NB4 (cell line): ENCODE measurements around the gene ZNF397.
A peak's percentile ranks its signal among the peaks of the same experiment; 100 is the strongest.

Experiments used
- MYC ChIP-seq: IDR thresholded peaks from 2 replicates; pipeline ENCODE4 v1.6.1; 2011; ENCODE audit warnings: low read depth, low read length
- POLR2A ChIP-seq: IDR thresholded peaks from 2 replicates; pipeline ENCODE4 v1.6.1; 2011; ENCODE audit warnings: mild to moderate bottlenecking; ENCODE audit not compliant: insufficient read length; ENCODE audit errors: extremely low read depth
- TF ChIP-seq, protein P1 (sequence below): IDR thresholded peaks from one replicate; pipeline ENCODE4 v1.5.1; 2012; ENCODE audit warnings: low read depth, low read length
- TF ChIP-seq, protein P2 (sequence below): IDR thresholded peaks from 2 replicates; pipeline ENCODE4 v1.6.1; 2011; ENCODE audit warnings: low read depth, low read length

DNA sequence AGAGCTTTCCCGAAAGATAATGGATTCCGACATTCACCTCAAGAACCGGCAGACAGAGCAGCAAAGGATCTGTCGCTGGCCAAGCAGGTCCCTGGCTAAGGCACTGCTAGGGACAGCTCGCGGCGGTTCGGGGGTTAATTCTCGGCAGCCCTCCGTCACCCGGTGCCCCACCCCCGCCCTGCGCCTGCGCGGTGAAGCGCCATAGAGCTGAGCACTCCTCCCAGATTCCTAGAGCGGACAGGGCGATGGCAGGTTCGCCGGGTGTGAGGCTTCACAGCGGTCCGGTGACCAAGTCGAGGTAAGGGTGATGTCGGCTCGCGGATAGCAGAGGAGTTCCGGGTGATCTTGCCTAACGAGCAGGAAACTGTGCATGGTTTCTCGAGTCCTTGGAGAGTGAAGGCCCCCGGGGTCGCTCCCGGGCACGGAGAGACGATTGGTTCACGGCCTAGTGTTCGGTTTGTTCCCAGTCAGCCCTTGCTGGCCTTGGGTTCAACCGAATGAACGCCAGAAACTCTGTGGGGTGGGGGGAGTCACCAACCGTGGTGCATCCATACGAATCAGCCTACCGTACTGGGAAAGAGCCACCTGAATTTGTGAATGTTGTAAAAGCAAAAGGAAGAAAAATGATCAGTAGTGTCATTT, 49.4 kb downstream of the ZNF397 start, which contains the start of gene ZSCAN30:
- TF ChIP-seq, protein P1, sequence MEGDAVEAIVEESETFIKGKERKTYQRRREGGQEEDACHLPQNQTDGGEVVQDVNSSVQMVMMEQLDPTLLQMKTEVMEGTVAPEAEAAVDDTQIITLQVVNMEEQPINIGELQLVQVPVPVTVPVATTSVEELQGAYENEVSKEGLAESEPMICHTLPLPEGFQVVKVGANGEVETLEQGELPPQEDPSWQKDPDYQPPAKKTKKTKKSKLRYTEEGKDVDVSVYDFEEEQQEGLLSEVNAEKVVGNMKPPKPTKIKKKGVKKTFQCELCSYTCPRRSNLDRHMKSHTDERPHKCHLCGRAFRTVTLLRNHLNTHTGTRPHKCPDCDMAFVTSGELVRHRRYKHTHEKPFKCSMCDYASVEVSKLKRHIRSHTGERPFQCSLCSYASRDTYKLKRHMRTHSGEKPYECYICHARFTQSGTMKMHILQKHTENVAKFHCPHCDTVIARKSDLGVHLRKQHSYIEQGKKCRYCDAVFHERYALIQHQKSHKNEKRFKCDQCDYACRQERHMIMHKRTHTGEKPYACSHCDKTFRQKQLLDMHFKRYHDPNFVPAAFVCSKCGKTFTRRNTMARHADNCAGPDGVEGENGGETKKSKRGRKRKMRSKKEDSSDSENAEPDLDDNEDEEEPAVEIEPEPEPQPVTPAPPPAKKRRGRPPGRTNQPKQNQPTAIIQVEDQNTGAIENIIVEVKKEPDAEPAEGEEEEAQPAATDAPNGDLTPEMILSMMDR = no peak
- TF ChIP-seq POLR2A = peak; percentile 48
- TF ChIP-seq, protein P2, sequence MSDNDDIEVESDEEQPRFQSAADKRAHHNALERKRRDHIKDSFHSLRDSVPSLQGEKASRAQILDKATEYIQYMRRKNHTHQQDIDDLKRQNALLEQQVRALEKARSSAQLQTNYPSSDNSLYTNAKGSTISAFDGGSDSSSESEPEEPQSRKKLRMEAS = peak; percentile 52
- TF ChIP-seq MYC = peak; percentile 47
